C4-2B (cell line): ENCODE data around the gene USP36.

Experiments
- CTCF ChIP-seq: fragments of 450-650 bp; conservative IDR thresholded peaks from 2 replicates; pipeline ENCODE4 v1.5.1; 2017; ENCODE audit warnings: mild to moderate bottlenecking
- ZFX ChIP-seq: fragments of 450-650 bp; IDR thresholded peaks from 2 replicates; pipeline ENCODE4 v1.6.1; 2017

- TF ChIP-seq CTCF (no peak), ZFX (no peak)
Observed at GRCh38 chr17:78780335-78780734, 60.3 kb downstream of the USP36 start.
